Subcutaneous adipose tissue (tissue), 4 donors: ENCODE results near the gene PDE8A. TPM values are rescaled to one million over a fixed set of nuclear protein-coding genes. Genes with fewer than 3 reads are reported as not detected.

Experiments used
- CTCF ChIP-seq: fragments of 450-650 bp; IDR thresholded peaks from one replicate; pipeline ENCODE4 v1.5.1; 2016; ENCODE audit warnings: low read depth, mild to moderate bottlenecking, control low read depth, antibody characterized with exemption, moderate library complexity
- total RNA-seq, 4 donors: library from RNA; depleted of rRNA; stranded (reverse); fragments of >200 nt; gene quantifications; one replicate each; pipeline ENCODE4 v1.1.0, GENCODE V29; 2016

Gene PDE8A
- total RNA-seq, 4 donors from 2014 or later, result 55.3 to 129 (median 99.3) TPM

GRCh38 chr15:85116066-85116465 is 134.4 kb downstream of the PDE8A start:
- TF ChIP-seq CTCF, result no peak

GRCh38 chr15:85116494-85116893 is 134.8 kb downstream of the PDE8A start:
- no peak for TF ChIP-seq CTCF

- no peak for TF ChIP-seq CTCF
These were observed 135.4 kb downstream of the PDE8A start for GRCh38 chr15:85116925-85117646.

- no peak for TF ChIP-seq CTCF
These were observed 136.5 kb downstream of the PDE8A start for GRCh38 chr15:85118173-85118572.

GRCh38 chr15:85118581-85118980 is 136.9 kb downstream of the PDE8A start:
- no peak for TF ChIP-seq CTCF

GRCh38 chr15:85120351-85121113 is 138.9 kb downstream of the PDE8A start:
- TF ChIP-seq CTCF, result no peak

GRCh38 chr15:85124173-85124572 is 142.5 kb downstream of the PDE8A start:
- TF ChIP-seq CTCF, result no peak
